Neural crest cell (in vitro differentiated cells): ENCODE data around the gene BIVM. TPM values are rescaled to one million over a fixed set of nuclear protein-coding genes. Genes with fewer than 3 reads are reported as not detected.

Experiments
- DNase-seq: peaks from one replicate; pipeline ENCODE4 v3.0.0; 2021; ENCODE audit warnings: low read depth, mixed read lengths, low spot score
- H3K27ac Mint-ChIP-seq: one replicate; pipeline ENCODE4 v1.8.0; 2021; ENCODE audit warnings: mild to moderate bottlenecking, mixed read lengths; ENCODE audit not compliant: unreplicated experiment
- H3K27me3 Mint-ChIP-seq: 2 replicates; pipeline ENCODE4 v1.8.0; 2021; ENCODE audit warnings: low read depth, mild to moderate bottlenecking, mixed read lengths
- H3K36me3 Mint-ChIP-seq: 2 replicates; pipeline ENCODE4 v1.8.0; 2021; ENCODE audit warnings: low read depth, mild to moderate bottlenecking, mixed read lengths
- H3K4me1 Mint-ChIP-seq: 2 replicates; pipeline ENCODE4 v1.8.0; 2021; ENCODE audit warnings: mixed read lengths
- H3K4me3 Mint-ChIP-seq: one replicate; pipeline ENCODE4 v1.8.0; 2021; ENCODE audit warnings: mild to moderate bottlenecking, mixed read lengths
- H3K9me3 Mint-ChIP-seq: 2 replicates; pipeline ENCODE4 v1.8.0; 2021; ENCODE audit warnings: mixed read lengths
- CTCF ChIP-seq: fragments of 200-600 bp; sonication (generic); conservative IDR thresholded peaks from 2 replicates; pipeline ENCODE4 v1.5.0; 2021; ENCODE audit warnings: antibody characterized with exemption, mild to moderate bottlenecking
- long read RNA-seq: library from polyadenylated mRNA; unstranded; transcript quantifications from one replicate; pipeline ENCODE4 v2.0.0, GENCODE V29; 2020
- total RNA-seq: library from RNA; stranded (reverse); gene quantifications from 2 replicates; pipeline ENCODE4 v1.2.1, GENCODE V29; 2021

Gene BIVM
- total RNA-seq: 26.4 and 30.5 TPM in 2 replicates
- long read RNA-seq, transcript BIVM-201 (11 exons, 3,859 nt): major isoform, 44 of 87 reads
- long read RNA-seq, partial matches to known transcripts: 6 of 87 reads
- long read RNA-seq, other reads (novel, unspliced or antisense): 36 of 87 reads

- Mint-ChIP-seq H3K4me3 (peak within 1 kb of the TSS; percentile 98), H3K27ac (peak within 1 kb of the TSS; percentile 84), H3K9me3 (no peaks in the 10 kb centered on the region), H3K36me3 (peaks cover 3% of the 10 kb centered on the region), H3K27me3 (no peaks in the 10 kb centered on the region), H3K4me1 (peaks cover 36% of the 10 kb centered on the region)
- TF ChIP-seq CTCF: no peak
- DNase-seq: peak; percentile 80
Measured at GRCh38 chr13:102798581-102799425, at the start of gene BIVM, which contains the start of gene POGLUT2. BIVM (plus strand) TSS chr13:102799119; CDS start chr13:102807268, 8,149 bp downstream. POGLUT2 (minus strand) TSS chr13:102798976; CDS start chr13:102798670, 306 bp downstream.

- H3K9me3 Mint-ChIP-seq: peaks cover 11% of the 10 kb centered on the region
Measured at GRCh38 chr13:102751886-102752285, 47.0 kb upstream of the BIVM start.

GRCh38 chr13:102757006-102757405, 41.9 kb upstream of the BIVM start:
- Mint-ChIP-seq H3K27ac (no peak overlapping the region), H3K36me3 (peaks cover 3% of the 10 kb centered on the region), H3K27me3 (no peaks in the 10 kb centered on the region), H3K4me1 (no peaks in the 10 kb centered on the region), H3K9me3 (peaks cover 6% of the 10 kb centered on the region), H3K4me3 (no peak overlapping the region)
- DNase-seq: no peak
- no peak for TF ChIP-seq CTCF

More at GRCh38 chr13:102751886-102752285, 47.0 kb upstream of the BIVM start:
- no peak overlapping the region for H3K27ac Mint-ChIP-seq
- H3K36me3 Mint-ChIP-seq: peaks cover 23% of the 10 kb centered on the region
- no peak overlapping the region for H3K4me3 Mint-ChIP-seq
- no peaks in the 10 kb centered on the region for H3K27me3 Mint-ChIP-seq
- DNase-seq: no peak
- TF ChIP-seq CTCF: no peak
- H3K4me1 Mint-ChIP-seq: no peaks in the 10 kb centered on the region

- Mint-ChIP-seq H3K27ac (no peak overlapping the region), H3K27me3 (no peaks in the 10 kb centered on the region), H3K4me1 (no peaks in the 10 kb centered on the region), H3K36me3 (no peaks in the 10 kb centered on the region), H3K9me3 (peaks cover 6% of the 10 kb centered on the region), H3K4me3 (no peak overlapping the region)
- no peak for DNase-seq
- no peak for TF ChIP-seq CTCF
Measured at GRCh38 chr13:102758842-102759241, 40.1 kb upstream of the BIVM start.

GRCh38 chr13:102761071-102761470, 37.8 kb upstream of the BIVM start:
- Mint-ChIP-seq H3K27me3 (no peaks in the 10 kb centered on the region), H3K4me3 (no peak overlapping the region), H3K27ac (no peak overlapping the region), H3K4me1 (no peaks in the 10 kb centered on the region), H3K36me3 (no peaks in the 10 kb centered on the region), H3K9me3 (no peaks in the 10 kb centered on the region)
- TF ChIP-seq CTCF: no peak
- no peak for DNase-seq
